ENCODE data around the gene HS3ST1. TPM values are rescaled to one million over a fixed set of nuclear protein-coding genes. Genes with fewer than 3 reads are reported as not detected.

Gene HS3ST1
- total RNA-seq, 1 donor from 2014 or later = not detected

- Mint-ChIP-seq H3K4me1 (ENCODE audit: low read depth) (peaks cover 3% of the 10 kb centered on the region), H3K27me3 (ENCODE audit: low read depth) (no peaks in the 10 kb centered on the region), H3K27ac (ENCODE audit: unreplicated experiment) (no peak overlapping the region), H3K36me3 (ENCODE audit: low read depth) (no peaks in the 10 kb centered on the region), H3K9me3 (ENCODE audit: low read depth) (peaks cover 6% of the 10 kb centered on the region), H3K4me3 (ENCODE audit: unreplicated experiment) (no peak overlapping the region)
- DNase-seq (ENCODE audit: low spot score) = peak; percentile 84
- no peak for TF ChIP-seq CTCF (IDR thresholded peaks at IDR 0.05)
Observed at GRCh38 chr4:11368701-11369115, 60.0 kb downstream of the HS3ST1 start.

- no peak for DNase-seq (ENCODE audit: low spot score)
- no peak for TF ChIP-seq CTCF (IDR thresholded peaks at IDR 0.05)
- Mint-ChIP-seq H3K36me3 (ENCODE audit: low read depth) (no peaks in the 10 kb centered on the region), H3K27ac (ENCODE audit: unreplicated experiment) (no peak overlapping the region), H3K4me3 (ENCODE audit: unreplicated experiment) (no peak overlapping the region), H3K27me3 (ENCODE audit: low read depth) (no peaks in the 10 kb centered on the region), H3K9me3 (ENCODE audit: low read depth) (peaks cover 6% of the 10 kb centered on the region), H3K4me1 (ENCODE audit: low read depth) (peaks cover 3% of the 10 kb centered on the region)
Observed at GRCh38 chr4:11367371-11367770, 61.3 kb downstream of the HS3ST1 start.

GRCh38 chr4:11366859-11367258, 61.8 kb downstream of the HS3ST1 start:
- TF ChIP-seq CTCF (IDR thresholded peaks at IDR 0.05) = no peak
- H3K27ac Mint-ChIP-seq (ENCODE audit: unreplicated experiment) = no peak overlapping the region

GRCh38 chr4:11365039-11365438, 63.7 kb downstream of the HS3ST1 start:
- H3K27ac Mint-ChIP-seq (ENCODE audit: unreplicated experiment) = no peak overlapping the region
- peaks cover 3% of the 10 kb centered on the region for H3K4me1 Mint-ChIP-seq (ENCODE audit: low read depth)
- no peak for TF ChIP-seq CTCF (IDR thresholded peaks at IDR 0.05)
- no peaks in the 10 kb centered on the region for H3K27me3 Mint-ChIP-seq (ENCODE audit: low read depth)
- DNase-seq (ENCODE audit: low spot score) = no peak
- no peak overlapping the region for H3K4me3 Mint-ChIP-seq (ENCODE audit: unreplicated experiment)
- H3K36me3 Mint-ChIP-seq (ENCODE audit: low read depth) = no peaks in the 10 kb centered on the region
- H3K9me3 Mint-ChIP-seq (ENCODE audit: low read depth) = peaks cover 4% of the 10 kb centered on the region

More at GRCh38 chr4:11366859-11367258, 61.8 kb downstream of the HS3ST1 start:
- Mint-ChIP-seq H3K9me3 (ENCODE audit: low read depth) (peaks cover 6% of the 10 kb centered on the region), H3K4me3 (ENCODE audit: unreplicated experiment) (no peak overlapping the region), H3K36me3 (ENCODE audit: low read depth) (no peaks in the 10 kb centered on the region), H3K27me3 (ENCODE audit: low read depth) (no peaks in the 10 kb centered on the region), H3K4me1 (ENCODE audit: low read depth) (peaks cover 3% of the 10 kb centered on the region)
- DNase-seq (ENCODE audit: low spot score) = no peak

GRCh38 chr4:11359591-11359990, 69.1 kb downstream of the HS3ST1 start:
- H3K9me3 Mint-ChIP-seq (ENCODE audit: low read depth) = peaks cover 2% of the 10 kb centered on the region
- H3K4me3 Mint-ChIP-seq (ENCODE audit: unreplicated experiment) = no peak overlapping the region
- no peaks in the 10 kb centered on the region for H3K4me1 Mint-ChIP-seq (ENCODE audit: low read depth)
- TF ChIP-seq CTCF (IDR thresholded peaks at IDR 0.05) = no peak
- no peak overlapping the region for H3K27ac Mint-ChIP-seq (ENCODE audit: unreplicated experiment)
- no peak for DNase-seq (ENCODE audit: low spot score)
- no peaks in the 10 kb centered on the region for H3K36me3 Mint-ChIP-seq (ENCODE audit: low read depth)
- peaks cover 2% of the 10 kb centered on the region for H3K27me3 Mint-ChIP-seq (ENCODE audit: low read depth)
